Esophagus squamous epithelium (tissue), 5 donors: ENCODE measurements around the gene ARMC9. TPM values are rescaled to one million over a fixed set of nuclear protein-coding genes. Genes with fewer than 3 reads are reported as not detected.
"Not testable (repeated sequence)": the region's sequence is repeated elsewhere in the genome, so short reads cannot be mapped to it uniquely, and the experiment has no call there.

Experiments used
- DNase-seq: peaks from one replicate; lab custom pipeline; 2025; lab: John Stamatoyannopoulos, UW
- H3K27ac ChIP-seq, 4 donors: fragments of 200-600 bp; sonication (generic); one replicate each; pipeline ENCODE4 v1.5.1; 2016 to 2019; ENCODE audit warnings: mild to moderate bottlenecking in 1 of 4
- H3K27me3 ChIP-seq, 4 donors: fragments of 200-600 bp; sonication (generic); 1 replicate in 3 of 4; 2 replicates in 1 of 4; pipeline versions ENCODE4 v1.5.1 to v1.6.0; 2017 to 2021; ENCODE audit warnings: antibody characterized with exemption in 1 of 4
- H3K36me3 ChIP-seq, 3 donors: fragments of 200-600 bp; sonication (generic); one replicate each; pipeline ENCODE4 v1.5.1; 2016 to 2019
- H3K4me1 ChIP-seq, 3 donors: fragments of 200-600 bp; sonication (generic); one replicate each; pipeline ENCODE4 v1.5.1; 2017 to 2019
- H3K4me3 ChIP-seq, 4 donors: fragments of 200-600 bp; sonication (generic); 1 replicate in 3 of 4; 2 replicates in 1 of 4; pipeline ENCODE4 v1.5.1; 2016 to 2019; ENCODE audit warnings: mild to moderate bottlenecking in 2 of 4, moderate library complexity in 1 of 4
- H3K9me3 ChIP-seq, 3 donors: fragments of 200-600 bp; sonication (generic); one replicate each; pipeline ENCODE4 v1.5.1; 2016 to 2019
- CTCF ChIP-seq, 6 experiments: fragments of 450-650 bp in 4 of 6; fragments of 200-600 bp in 2 of 6; sonication (generic) in 2 of 6; IDR thresholded peaks; one replicate each; pipeline ENCODE4 v1.5.1; 2016 to 2019; ENCODE audit warnings: antibody characterized with exemption in 6 of 6, mild to moderate bottlenecking in 4 of 6, moderate library complexity in 4 of 6
- POLR2A ChIP-seq, 4 donors: fragments of 450-650 bp; IDR thresholded peaks; one replicate each; pipeline ENCODE4 v1.6.1; 2017; ENCODE audit warnings: antibody characterized with exemption in 4 of 4, mild to moderate bottlenecking in 4 of 4, moderate library complexity in 3 of 4
- WGBS, 2 donors: methylation state at CpG; one replicate each; pipeline ENCODE4 v1.1.5; 2018; 5-methylcytosine and 5-hydroxymethylcytosine counted together
- intact Hi-C: fragments of 100-400 bp; cut with DNase I; formaldehyde crosslinking; loops from one replicate; pipeline ENCODE4 v1.15.0; 2022
- total RNA-seq, 4 donors: library from RNA; depleted of rRNA; stranded (reverse); fragments of >200 nt; gene quantifications; one replicate each; pipeline ENCODE4 v1.1.0, GENCODE V29; 2016
- donor health status: DM: yes; HTN: yes; CAD: no.

ARMC9 gene
- total RNA-seq, 4 donors from 2014 or later, result 2.1 to 13.9 (median 3.9) TPM

DNA sequence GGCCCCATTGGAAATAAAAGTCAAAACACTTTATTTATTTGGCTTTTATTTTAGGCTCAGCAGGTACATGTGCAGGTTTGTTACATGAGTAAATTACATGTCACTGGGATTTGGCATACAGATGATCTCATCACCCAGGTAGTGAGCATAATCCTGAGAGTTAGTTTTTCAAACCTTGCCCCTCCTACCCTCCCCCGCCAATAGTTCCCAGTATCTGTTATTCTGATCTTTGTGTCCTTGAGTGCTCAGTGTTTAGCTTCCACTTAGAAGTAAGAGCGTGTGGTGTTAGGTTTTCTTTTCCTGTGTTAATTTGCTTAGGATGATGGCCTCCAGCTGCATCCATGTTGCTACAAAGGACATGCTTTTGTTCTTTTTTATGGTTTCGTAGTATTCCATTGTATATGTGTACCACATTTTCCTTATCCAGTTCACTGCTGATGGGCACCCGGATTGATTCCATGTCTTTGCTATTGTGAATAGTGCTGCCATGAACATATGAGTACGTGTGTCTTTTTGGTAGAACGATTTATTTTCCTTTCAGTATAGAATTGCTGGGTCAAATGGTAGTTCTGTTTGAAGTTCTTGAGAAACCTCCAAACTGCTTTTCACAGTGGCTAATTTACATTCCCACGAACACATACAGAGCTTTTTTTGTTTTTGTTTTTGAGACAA lies 47.9 kb downstream of the ARMC9 start:
- WGBS, 2 donors, result 92 to 93% methylated on average over 7 of the region's 7 CpGs
- H3K27me3 ChIP-seq, result no peaks in the 10 kb centered on the region
- TF ChIP-seq CTCF (IDR thresholded peaks at IDR 0.05), result no peak
- TF ChIP-seq POLR2A (IDR thresholded peaks at IDR 0.05), result no peak
- H3K9me3 ChIP-seq, result no peaks in the 10 kb centered on the region
- intact Hi-C loops, result no loop called here
- no peaks in the 10 kb centered on the region for H3K4me1 ChIP-seq
- no peak overlapping the region for H3K27ac ChIP-seq
- DNase-seq, result no peak
- H3K36me3 ChIP-seq, result no peaks in the 10 kb centered on the region
- no peak overlapping the region for H3K4me3 ChIP-seq

DNA sequence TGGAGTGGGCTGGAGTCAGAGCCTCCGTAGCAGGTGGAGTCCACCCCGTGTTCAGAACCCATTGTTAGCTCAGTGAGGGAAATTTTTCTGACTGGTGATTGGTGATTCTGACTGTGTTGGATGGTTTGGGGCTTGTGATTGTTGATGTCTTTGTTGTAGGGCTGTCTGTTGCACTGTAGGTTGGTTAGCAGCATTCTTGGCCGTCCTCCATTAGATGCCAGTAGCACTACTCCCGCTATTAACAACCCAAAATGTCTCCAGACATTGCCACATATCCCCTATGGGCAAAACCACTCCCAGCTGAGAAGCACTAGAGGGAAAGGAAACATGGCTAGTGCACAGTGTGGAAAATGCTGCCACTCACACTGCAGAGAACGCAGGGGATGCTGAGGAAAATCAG lies 51.7 kb downstream of the ARMC9 start:
- H3K4me1 ChIP-seq, result no peaks in the 10 kb centered on the region
- 73 to 81% methylated on average over 5 of the region's 5 CpGs for WGBS, 2 donors
- no peaks in the 10 kb centered on the region for H3K27me3 ChIP-seq
- H3K4me3 ChIP-seq, result no peak overlapping the region
- H3K27ac ChIP-seq, result no peak overlapping the region
- no peaks in the 10 kb centered on the region for H3K36me3 ChIP-seq
- H3K9me3 ChIP-seq, result no peaks in the 10 kb centered on the region
- TF ChIP-seq POLR2A (IDR thresholded peaks at IDR 0.05) (no peak), CTCF (IDR thresholded peaks at IDR 0.05) (no peak)
- no peak for DNase-seq
- intact Hi-C loops, result no loop called here

- no peak for DNase-seq
- TF ChIP-seq POLR2A (IDR thresholded peaks at IDR 0.05) (no peak), CTCF (IDR thresholded peaks at IDR 0.05) (no peak)
- intact Hi-C loops, result no loop called here
- Histone ChIP-seq H3K9me3 (no peaks in the 10 kb centered on the region), H3K36me3 (no peaks in the 10 kb centered on the region), H3K4me3 (no peak overlapping the region), H3K27ac (no peak overlapping the region), H3K4me1 (no peaks in the 10 kb centered on the region), H3K27me3 (no peaks in the 10 kb centered on the region)
- WGBS, 2 donors, result 78 to 85% methylated on average over 3 of the region's 3 CpGs
Measured at GRCh38 chr2:231250698-231251097, 52.3 kb downstream of the ARMC9 start.

GRCh38 chr2:231253292-231253691 lies 54.9 kb downstream of the ARMC9 start:
- 88 to 92% methylated on average over 2 to 4 of the region's 6 CpGs for WGBS, 2 donors
- H3K9me3 ChIP-seq, intact Hi-C loops, DNase-seq, H3K36me3 ChIP-seq, H3K27ac ChIP-seq, H3K4me3 ChIP-seq, H3K27me3 ChIP-seq, H3K4me1 ChIP-seq: not testable (repeated sequence)

- Histone ChIP-seq H3K4me3 (no peak overlapping the region), H3K36me3 (peaks cover 0 to 16% (median 0%) of the 10 kb centered on the region in 3 donors), H3K9me3 (no peaks in the 10 kb centered on the region), H3K27me3 (no peaks in the 10 kb centered on the region), H3K4me1 (no peaks in the 10 kb centered on the region), H3K27ac (no peak overlapping the region)
- TF ChIP-seq CTCF (IDR thresholded peaks at IDR 0.05) (no peak), POLR2A (IDR thresholded peaks at IDR 0.05) (no peak)
- intact Hi-C loops, result no loop called here
- WGBS, 2 donors, result 78 to 85% methylated on average over 6 of the region's 6 CpGs
- no peak for DNase-seq
Measured at GRCh38 chr2:231256494-231256893, 58.1 kb downstream of the ARMC9 start.
